ENCODE measurements around the gene ESR2. TPM values are rescaled to one million over a fixed set of nuclear protein-coding genes. Genes with fewer than 3 reads are reported as not detected.

The ESR2 gene
- total RNA-seq, 1 donor from 2014 or later, result 0.31 TPM

DNA sequence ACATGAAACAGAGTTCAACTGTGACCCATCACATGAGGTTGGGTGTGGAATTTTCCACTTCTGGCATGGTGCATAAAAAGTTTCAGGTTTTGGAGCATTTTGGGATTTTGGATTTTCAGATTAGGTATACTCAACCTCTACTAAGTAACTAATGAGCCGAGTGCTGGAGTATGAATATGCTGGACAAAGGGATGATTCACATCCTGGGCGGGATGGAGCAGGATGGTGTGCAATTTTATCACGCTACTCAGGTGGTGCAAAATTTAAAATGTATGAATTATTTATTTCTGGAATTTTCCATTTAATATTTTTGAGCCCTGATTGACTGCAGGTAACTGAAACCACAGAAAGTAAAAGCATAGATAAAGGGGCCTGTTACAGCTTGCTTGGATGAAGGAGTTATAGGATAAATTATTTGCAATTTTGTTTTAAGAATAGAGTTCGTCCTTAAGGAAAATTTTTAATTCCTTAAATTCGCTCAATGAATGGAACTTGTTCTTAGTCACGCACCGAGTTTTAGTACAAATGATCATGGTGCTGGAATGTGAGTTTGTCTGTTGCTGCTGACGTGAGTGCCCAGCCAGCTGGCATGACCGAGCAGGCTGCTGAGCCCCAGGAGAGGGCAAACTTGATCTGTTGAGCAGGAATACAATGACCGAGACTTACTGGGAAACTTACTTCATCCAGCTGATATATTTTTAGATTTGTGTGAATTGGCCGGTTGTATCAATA is 176.3 kb downstream of the ESR2 start:
- H3K4me3 Mint-ChIP-seq, result no peak overlapping the region
- no peak overlapping the region for H3K27ac Mint-ChIP-seq
- no peaks in the 10 kb centered on the region for H3K27me3 Mint-ChIP-seq (ENCODE audit: low read depth)

GRCh38 chr14:64115401-64115800 is 178.8 kb downstream of the ESR2 start:
- no peaks in the 10 kb centered on the region for H3K4me1 Mint-ChIP-seq
- DNase-seq (ENCODE audit: low spot score in 2 of 2, unreplicated experiment in 2 of 2), result no peak
- H3K4me3 Mint-ChIP-seq, result no peak overlapping the region
- H3K27me3 Mint-ChIP-seq (ENCODE audit: low read depth), result no peaks in the 10 kb centered on the region
- TF ChIP-seq, protein P1, sequence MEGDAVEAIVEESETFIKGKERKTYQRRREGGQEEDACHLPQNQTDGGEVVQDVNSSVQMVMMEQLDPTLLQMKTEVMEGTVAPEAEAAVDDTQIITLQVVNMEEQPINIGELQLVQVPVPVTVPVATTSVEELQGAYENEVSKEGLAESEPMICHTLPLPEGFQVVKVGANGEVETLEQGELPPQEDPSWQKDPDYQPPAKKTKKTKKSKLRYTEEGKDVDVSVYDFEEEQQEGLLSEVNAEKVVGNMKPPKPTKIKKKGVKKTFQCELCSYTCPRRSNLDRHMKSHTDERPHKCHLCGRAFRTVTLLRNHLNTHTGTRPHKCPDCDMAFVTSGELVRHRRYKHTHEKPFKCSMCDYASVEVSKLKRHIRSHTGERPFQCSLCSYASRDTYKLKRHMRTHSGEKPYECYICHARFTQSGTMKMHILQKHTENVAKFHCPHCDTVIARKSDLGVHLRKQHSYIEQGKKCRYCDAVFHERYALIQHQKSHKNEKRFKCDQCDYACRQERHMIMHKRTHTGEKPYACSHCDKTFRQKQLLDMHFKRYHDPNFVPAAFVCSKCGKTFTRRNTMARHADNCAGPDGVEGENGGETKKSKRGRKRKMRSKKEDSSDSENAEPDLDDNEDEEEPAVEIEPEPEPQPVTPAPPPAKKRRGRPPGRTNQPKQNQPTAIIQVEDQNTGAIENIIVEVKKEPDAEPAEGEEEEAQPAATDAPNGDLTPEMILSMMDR (IDR thresholded peaks at IDR 0.05; ENCODE audit: unreplicated experiment), result no peak
- H3K9me3 Mint-ChIP-seq, result no peaks in the 10 kb centered on the region
- peaks cover 15% of the 10 kb centered on the region for H3K36me3 Mint-ChIP-seq
- no peak overlapping the region for H3K27ac Mint-ChIP-seq

More for the DNA sequence above, 176.3 kb downstream of the ESR2 start:
- H3K9me3 Mint-ChIP-seq, result no peaks in the 10 kb centered on the region
- TF ChIP-seq, protein P1 (IDR thresholded peaks at IDR 0.05; ENCODE audit: unreplicated experiment), result no peak
- no peaks in the 10 kb centered on the region for H3K4me1 Mint-ChIP-seq
- no peak for DNase-seq (ENCODE audit: low spot score in 2 of 2, unreplicated experiment in 2 of 2)
- peaks cover 23% of the 10 kb centered on the region for H3K36me3 Mint-ChIP-seq

DNA sequence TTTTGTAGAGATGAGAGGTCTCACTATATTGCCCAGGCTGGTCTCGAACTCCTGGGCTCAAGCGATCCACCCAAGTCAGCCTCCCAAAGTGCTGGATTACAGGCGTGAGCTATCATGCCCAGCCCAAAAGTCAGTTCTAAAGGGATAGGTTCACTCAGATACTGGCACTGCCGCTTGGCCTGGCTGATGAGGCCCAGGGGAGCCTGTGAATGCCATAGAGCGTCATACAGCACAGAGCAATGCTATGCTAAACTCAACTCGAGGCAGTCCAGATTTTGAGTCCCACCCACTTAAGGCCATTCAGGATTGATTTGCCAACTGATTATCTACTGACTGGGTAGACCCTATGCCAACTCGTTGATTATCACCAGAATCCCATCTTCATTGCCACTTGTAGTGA is 179.4 kb downstream of the ESR2 start:
- no peak overlapping the region for H3K27ac Mint-ChIP-seq
- H3K27me3 Mint-ChIP-seq (ENCODE audit: low read depth), result no peaks in the 10 kb centered on the region
- TF ChIP-seq, protein P1 (IDR thresholded peaks at IDR 0.05; ENCODE audit: unreplicated experiment), result no peak
- no peaks in the 10 kb centered on the region for H3K4me1 Mint-ChIP-seq
- H3K9me3 Mint-ChIP-seq, result no peaks in the 10 kb centered on the region
- peaks cover 15% of the 10 kb centered on the region for H3K36me3 Mint-ChIP-seq
- no peak overlapping the region for H3K4me3 Mint-ChIP-seq
- no peak for DNase-seq (ENCODE audit: low spot score in 2 of 2, unreplicated experiment in 2 of 2)

GRCh38 chr14:64114166-64114565 is 180.0 kb downstream of the ESR2 start:
- no peaks in the 10 kb centered on the region for H3K4me1 Mint-ChIP-seq
- H3K27me3 Mint-ChIP-seq (ENCODE audit: low read depth), result no peaks in the 10 kb centered on the region
- H3K4me3 Mint-ChIP-seq, result no peak overlapping the region
- DNase-seq (ENCODE audit: low spot score in 2 of 2, unreplicated experiment in 2 of 2), result no peak
- no peak overlapping the region for H3K27ac Mint-ChIP-seq
- peaks cover 9% of the 10 kb centered on the region for H3K36me3 Mint-ChIP-seq
- H3K9me3 Mint-ChIP-seq, result no peaks in the 10 kb centered on the region
- TF ChIP-seq, protein P1 (IDR thresholded peaks at IDR 0.05; ENCODE audit: unreplicated experiment), result no peak

DNA sequence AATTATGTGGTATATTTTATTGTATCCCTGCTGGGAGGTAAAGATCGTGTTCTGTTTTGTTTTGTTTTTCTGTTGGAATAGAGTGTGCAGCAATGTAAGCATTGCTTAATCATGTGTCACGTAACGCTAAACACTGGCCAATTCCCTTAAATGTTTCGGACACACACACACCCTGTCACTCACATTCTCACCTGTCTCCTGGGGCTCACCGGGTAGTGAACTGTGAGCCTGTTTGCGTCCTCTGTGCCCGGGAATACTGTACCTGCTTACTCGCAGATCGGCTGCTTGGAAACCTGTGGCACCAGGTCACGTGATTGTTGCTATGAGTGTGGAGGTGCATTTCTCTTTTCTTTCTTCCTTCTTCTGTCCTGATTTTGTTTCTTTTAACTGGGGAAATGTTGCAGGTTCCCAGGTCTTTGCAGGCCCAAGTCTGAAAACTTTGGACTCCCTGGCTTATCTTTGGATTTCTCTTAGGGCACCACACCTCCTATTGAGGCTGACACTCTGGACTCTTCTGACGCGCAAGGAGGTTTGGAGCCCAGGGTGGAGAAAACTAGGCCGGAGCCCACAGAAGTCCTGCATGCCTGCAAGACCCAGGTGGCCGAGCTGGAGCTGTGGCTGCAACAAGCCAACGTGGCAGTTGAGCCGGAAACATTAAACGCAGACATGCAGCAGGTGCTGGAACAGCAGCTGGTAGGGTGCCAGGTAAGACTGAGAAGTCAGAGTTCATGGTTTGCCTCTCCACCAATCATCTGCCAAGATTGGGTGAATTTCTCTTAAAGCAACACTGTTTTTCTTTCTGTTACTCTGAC is 181.1 kb downstream of the ESR2 start:
- TF ChIP-seq, protein P1 (IDR thresholded peaks at IDR 0.05; ENCODE audit: unreplicated experiment), result no peak
- Mint-ChIP-seq H3K27ac (no peak overlapping the region), H3K4me3 (no peak overlapping the region), H3K4me1 (no peaks in the 10 kb centered on the region), H3K27me3 (ENCODE audit: low read depth) (no peaks in the 10 kb centered on the region), H3K36me3 (peaks cover 9% of the 10 kb centered on the region), H3K9me3 (no peaks in the 10 kb centered on the region)
- no peak for DNase-seq (ENCODE audit: low spot score in 2 of 2, unreplicated experiment in 2 of 2)

Measured in mesothelial cell of epicardium (in vitro differentiated cells).